Fibroblast of the conjunctiva (primary cell): Measurements from ENCODE around the gene CNEP1R1.
"Not testable (repeated sequence)": the region's sequence is repeated elsewhere in the genome, so short reads cannot be mapped to it uniquely, and the experiment has no call there.

Source experiments
- DNase-seq: peaks from one replicate; pipeline ENCODE4 v3.0.0-alpha.2; 2010; ENCODE audit warnings: low read depth

Gene CNEP1R1, protein sequence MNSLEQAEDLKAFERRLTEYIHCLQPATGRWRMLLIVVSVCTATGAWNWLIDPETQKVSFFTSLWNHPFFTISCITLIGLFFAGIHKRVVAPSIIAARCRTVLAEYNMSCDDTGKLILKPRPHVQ

GRCh38 chr16:50024684-50025536 lies at the start of gene CNEP1R1:
TSS of gene CNEP1R1 (plus strand) at chr16:50025225. CDS start at chr16:50025316, 91 bp downstream.
- DNase-seq: peak; percentile 95

DNA sequence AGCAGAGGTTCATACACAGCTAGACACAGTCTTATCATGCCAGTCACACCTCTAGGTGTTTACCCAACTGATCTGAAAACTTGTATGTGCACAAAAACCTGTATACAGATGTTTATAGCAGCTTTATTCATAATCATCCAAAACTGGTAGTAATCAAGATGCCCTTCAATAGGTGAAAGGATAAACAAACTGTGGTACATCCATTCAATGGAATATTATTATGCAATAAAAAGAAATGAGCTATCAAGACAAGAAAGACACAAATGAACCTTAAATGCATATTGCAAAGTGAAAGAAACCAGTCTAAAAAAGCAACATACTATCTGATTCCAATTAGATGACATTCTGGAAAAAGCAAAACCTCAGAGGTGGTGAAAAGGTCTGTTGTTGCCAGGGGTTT lies 47.6 kb upstream of the CNEP1R1 start:
- DNase-seq: no peak

DNA sequence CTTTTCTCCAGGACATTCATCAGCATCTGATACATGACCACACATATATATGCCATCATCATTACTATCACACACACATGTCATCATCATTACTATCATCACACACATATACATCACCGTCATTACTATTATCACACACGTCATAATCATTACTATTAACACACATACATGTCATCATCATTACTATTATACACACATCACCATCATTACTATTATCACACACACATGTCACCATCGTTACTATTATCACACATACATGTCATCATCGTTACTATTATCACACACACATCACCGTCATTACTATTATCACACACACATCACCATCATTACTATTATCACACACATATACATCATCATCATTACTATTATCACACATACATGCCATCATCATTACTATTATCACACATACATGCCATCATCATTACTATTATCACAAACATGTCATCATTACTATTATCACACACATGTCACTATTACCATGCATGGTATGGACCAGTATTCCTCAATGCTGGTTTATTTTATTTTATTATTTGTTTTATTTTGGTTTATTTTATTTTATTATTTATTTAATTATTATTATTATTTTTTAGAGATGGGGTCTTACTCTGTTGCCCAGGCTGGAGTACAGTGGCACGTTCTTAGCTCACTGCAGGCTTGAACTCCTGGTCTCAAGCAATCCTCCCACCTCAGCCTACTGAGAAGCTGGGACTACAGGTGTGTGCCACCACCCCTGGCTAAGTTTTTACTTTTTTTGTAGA lies 46.3 kb upstream of the CNEP1R1 start:
- DNase-seq: no peak

DNA sequence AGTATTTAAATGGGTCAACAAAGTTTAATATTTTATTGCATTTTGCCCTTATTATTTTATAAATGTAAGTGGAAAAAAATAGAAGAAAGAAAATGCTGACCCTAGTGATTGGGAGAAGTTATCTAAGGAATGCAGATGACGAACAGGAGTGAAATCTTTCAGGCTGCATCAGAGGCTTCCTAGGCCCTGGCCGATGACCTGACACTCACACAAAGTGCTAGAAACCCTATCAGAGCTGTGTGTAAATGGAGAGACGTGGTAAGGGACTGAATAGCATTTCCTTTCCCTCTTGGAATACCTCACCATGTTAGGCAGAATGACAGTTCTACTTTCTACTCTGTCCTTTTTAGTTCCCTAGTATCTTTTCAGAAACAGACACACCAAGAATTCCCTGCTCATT lies 44.9 kb upstream of the CNEP1R1 start:
- DNase-seq: no peak

DNA sequence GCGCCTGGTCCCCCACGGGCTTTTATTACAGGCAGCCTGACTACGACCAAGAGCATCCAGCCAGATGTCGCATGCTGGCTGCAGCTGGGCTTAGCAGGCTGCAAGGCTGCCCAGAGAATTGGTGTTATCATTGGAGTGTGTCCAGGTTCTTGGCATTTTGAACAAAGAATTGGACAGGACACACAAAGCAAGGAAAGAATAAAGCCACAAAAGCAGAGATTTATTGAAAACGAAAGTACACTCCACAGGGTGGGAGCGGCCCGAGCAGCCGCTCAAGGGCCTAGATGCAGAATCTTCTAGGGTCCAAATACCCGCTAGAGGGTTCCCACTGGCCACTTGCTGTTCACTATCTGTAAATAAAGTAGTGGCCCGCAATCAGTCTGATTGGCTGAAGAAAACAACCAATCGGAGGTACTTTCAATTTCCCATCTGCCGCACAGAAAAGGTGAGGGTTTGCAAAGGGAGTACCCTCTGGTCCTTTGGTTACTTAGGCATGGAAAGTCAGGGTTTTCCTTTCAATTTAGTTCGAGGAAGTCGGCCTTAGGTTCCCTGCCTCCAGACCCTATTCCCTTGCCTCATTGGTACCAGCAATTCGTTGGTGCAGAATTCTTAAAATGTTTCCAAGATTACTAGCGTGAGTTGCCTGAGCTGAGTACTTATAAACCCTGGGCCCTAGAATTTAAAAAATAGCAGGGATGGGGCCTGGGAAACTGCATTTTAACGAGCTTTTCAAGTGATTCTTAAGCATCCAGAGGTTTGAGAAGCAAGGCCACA lies 38.5 kb upstream of the CNEP1R1 start:
- peak; percentile 62 for DNase-seq

DNA sequence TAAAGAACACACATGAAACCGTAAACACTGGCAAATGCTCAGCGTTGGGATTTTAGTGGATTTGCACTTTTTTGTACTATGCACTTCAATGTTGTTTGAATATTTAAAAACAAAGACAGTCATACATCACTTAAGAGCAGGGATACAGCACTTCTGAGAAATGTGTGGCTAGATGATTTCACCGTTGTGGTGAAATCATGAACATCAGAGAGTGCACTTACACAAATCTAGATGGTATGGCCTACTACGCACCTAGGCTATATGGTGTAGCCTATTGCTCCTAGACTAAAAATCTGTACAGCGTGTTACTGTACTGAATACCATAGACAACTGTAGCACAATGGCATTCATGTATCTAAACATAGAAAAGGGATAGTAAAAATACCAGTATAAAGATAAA lies 37.6 kb upstream of the CNEP1R1 start:
- DNase-seq: no peak

DNA sequence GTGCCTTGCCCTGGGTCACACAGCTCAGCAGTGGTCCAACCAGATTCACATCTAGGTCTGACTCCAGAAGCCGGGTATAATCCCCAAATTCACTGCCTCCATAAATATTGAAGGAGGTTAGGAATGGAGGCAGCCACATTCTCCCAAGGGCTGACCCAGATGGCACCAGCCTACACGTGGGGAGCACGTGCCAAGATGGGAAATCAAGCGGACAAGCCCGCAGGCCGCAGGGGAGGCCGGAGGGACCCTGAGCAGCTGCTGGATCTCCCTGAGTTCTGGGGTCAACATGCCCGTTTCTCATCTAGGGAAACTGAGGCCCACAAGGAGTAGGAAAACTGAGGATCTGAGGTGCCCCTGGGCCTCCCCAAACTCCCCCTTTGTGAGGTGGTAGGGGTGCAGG lies 32.2 kb upstream of the CNEP1R1 start:
- DNase-seq: no peak

GRCh38 chr16:49993579-49993978 lies 31.4 kb upstream of the CNEP1R1 start:
- no peak for DNase-seq

DNA sequence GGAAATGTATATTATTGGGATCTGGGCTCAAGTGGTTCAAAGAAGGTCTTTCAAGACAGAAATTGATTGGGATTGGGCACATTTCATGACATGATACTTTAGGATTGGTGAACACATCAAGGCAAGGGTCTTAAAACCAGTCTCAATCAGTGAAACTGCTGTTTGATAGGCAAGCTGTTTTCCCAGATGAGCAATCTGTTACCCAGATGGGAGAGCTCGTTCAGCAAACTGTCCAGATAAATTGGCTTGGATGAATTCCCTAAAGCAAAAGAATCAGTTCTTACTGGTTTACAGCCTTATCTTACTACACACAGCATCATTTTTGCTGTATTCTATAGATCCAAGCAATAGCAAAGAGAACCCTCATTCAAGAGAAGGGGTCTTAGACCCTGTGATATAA lies 31.0 kb upstream of the CNEP1R1 start:
- DNase-seq: no peak

- no peak for DNase-seq
Measured at GRCh38 chr16:49995720-49996119, 29.3 kb upstream of the CNEP1R1 start.

GRCh38 chr16:49997721-49998251 lies 27.2 kb upstream of the CNEP1R1 start:
- DNase-seq: no peak

DNA sequence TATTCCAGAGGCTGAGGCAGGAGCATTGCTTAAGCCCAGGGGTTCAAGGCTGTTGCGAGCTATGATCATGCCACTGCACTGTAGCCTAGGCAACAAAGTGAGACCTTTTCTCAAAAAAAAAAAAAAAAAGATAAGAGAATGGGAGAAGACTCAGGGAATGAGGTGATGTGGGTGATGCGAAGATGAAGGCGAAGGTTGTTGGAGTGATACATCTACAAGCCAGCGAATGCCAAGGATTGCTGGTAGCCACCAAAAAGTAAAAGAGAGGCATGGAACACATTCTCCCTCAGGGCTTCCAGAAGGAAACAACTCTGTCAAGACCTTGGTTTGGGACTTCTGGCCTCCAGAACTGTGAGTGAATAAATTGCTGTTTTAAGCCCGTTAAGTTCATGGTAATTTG lies 26.0 kb upstream of the CNEP1R1 start:
- DNase-seq: no peak

GRCh38 chr16:50001144-50001543 lies 23.9 kb upstream of the CNEP1R1 start:
- no peak for DNase-seq

DNA sequence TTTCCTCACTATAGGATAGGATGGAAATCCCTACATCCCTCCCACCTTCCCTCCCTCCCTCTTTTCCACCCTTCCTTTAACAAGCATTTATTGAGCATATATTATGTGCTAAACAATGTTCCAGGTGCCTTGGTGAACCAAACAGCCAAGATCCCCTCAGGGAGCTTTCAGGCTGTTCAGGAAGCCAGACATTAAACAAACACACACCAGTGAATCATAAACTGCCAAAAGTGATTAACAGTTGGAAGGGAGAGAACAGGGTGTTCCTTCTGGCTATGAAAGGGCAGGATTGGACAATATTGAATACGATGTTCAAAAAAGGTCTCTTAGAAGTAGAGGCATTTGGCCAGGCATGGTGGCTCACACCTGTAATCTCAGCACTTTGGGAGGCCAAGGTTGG lies 22.8 kb upstream of the CNEP1R1 start:
- DNase-seq: no peak

- no peak for DNase-seq
Measured at GRCh38 chr16:50004239-50004638, 20.8 kb upstream of the CNEP1R1 start.

DNA sequence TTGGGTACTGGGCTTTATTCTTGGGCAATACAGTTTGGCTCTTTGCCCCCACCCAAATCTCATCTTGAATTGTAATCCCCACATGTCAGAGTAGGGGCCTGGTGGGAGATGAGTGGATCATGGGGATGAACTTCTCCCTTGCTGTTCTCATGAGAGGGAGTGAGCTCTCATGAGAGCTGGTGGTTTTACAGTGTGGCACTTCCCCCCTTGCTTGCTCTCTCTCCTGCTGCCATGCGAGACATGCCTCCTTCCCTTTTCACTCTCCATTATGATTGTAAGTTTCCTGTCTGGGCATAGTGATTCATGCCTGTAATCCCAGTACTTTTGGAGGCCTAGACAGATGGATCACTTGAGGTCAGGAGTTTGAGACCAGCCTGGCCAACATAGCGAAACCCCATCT lies 18.1 kb upstream of the CNEP1R1 start:
- DNase-seq: no peak

DNA sequence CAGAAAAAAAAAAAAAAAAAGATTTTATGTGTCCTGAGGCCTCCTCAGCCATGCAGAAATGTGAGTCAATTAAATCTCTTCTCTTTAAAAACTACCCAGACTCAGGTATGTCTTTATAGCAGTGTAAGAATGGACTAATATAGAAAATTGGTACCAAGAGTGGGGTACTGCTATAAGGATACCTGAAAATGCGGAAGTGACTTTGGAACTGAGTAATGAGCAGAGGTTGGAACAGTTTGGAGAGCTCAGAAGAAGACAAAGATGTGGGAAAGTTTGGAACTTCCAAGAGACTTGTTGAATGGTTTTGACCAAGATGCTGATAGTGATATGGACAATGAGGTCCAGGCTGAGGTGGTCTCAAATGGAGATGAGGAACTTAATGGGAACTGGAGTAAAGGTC lies 17.3 kb upstream of the CNEP1R1 start:
- DNase-seq: no peak

DNA sequence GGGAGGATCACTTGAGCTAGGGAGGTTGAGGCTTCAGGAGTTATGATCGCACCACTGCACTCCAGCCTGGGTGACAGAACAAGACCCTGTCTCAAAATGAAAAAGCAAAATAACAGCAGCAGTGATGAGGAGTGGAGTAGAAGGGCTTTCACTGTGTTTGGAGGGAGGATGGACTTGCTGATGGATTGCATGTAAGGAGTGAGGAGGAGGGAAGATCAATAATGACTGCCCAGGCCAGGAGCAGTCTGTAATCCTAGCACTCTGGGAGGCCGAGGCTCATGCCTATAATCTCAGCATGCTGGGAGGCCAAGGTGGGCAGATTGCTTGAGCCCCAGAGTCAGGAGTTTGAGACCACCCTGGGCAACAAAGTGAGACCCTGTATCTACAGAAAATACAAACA lies 14.8 kb upstream of the CNEP1R1 start:
- DNase-seq: no peak

DNA sequence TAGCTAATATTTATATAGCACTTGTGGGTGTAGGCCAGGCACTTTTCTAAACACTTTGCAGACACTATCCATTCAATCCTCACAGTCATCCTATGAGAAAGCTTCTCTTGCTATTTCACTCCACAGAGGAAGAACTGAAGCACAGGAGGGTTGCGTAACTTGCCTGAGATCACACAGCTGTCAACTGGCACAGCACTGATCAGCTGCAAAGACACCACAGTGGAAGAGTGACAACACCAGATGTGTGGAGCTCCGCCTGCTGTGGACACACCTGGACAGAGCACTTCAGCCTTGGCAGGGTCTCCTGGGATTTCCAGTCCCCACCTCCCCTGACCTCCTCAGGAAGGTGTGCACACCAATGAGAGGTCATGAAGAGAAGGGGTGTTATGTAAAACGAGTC lies 13.3 kb upstream of the CNEP1R1 start:
- no peak for DNase-seq

- no peak for DNase-seq
Measured at GRCh38 chr16:50012182-50012581, 12.8 kb upstream of the CNEP1R1 start.

GRCh38 chr16:50014211-50014610 lies 10.8 kb upstream of the CNEP1R1 start:
- not testable (repeated sequence) for DNase-seq

- DNase-seq: no peak
Measured at GRCh38 chr16:50015631-50016030, 9.4 kb upstream of the CNEP1R1 start.
